WTC11 (cell line): ENCODE measurements around the gene SDHA. TPM values are rescaled to one million over a fixed set of nuclear protein-coding genes. Genes with fewer than 3 reads are reported as not detected.

Experiments used
- ATAC-seq: fragments of 200-7000 bp; cut with Tn5 transposase; 2 replicates; pipeline ENCODE4 v1.10.0; 2021; ENCODE audit warnings: mild to moderate bottlenecking, moderate library complexity
- CTCF ChIA-PET: fragments of 300-600 bp; sonication (Branson Sonifier 250); formaldehyde crosslinking; loops from one replicate; lab custom pipeline; 2021; ENCODE audit warnings: antibody characterized with exemption; lab: Charles Lee
- POLR2A ChIA-PET: fragments of 350-600 bp; sonication (Branson Sonifier 250); formaldehyde crosslinking; loops from one replicate; lab custom pipeline; 2021; ENCODE audit warnings: antibody characterized with exemption; lab: Charles Lee
- DNase-seq: peaks from one replicate; pipeline ENCODE4 v3.0.0; 2021; ENCODE audit warnings: low spot score
- H3K27ac Mint-ChIP-seq: 2 replicates; pipeline ENCODE4 v1.8.0; 2021; ENCODE audit warnings: mixed read lengths
- H3K27me3 Mint-ChIP-seq: 2 replicates; pipeline ENCODE4 v1.8.0; 2021; ENCODE audit warnings: low read depth, mild to moderate bottlenecking, moderate library complexity, mixed read lengths
- H3K36me3 Mint-ChIP-seq: 2 replicates; pipeline ENCODE4 v1.8.0; 2021; ENCODE audit warnings: mixed read lengths
- H3K4me1 Mint-ChIP-seq: 2 replicates; pipeline ENCODE4 v1.8.0; 2022; ENCODE audit warnings: mixed read lengths
- H3K4me3 Mint-ChIP-seq: 2 replicates; pipeline ENCODE4 v1.8.0; 2021; ENCODE audit warnings: mild to moderate bottlenecking, moderate library complexity, mixed read lengths
- H3K9me3 Mint-ChIP-seq: 2 replicates; pipeline ENCODE4 v1.8.0; 2021; ENCODE audit warnings: mixed read lengths
- CREM ChIP-seq: sonication (generic); formaldehyde crosslinking; IDR thresholded peaks from 2 replicates; pipeline ENCODE4 v1.8.1; 2022; ENCODE audit warnings: mild to moderate bottlenecking, missing genetic modification reagents, moderate library complexity
- ESRRA ChIP-seq: sonication (generic); formaldehyde crosslinking; IDR thresholded peaks from 2 replicates; pipeline ENCODE4 v1.8.1; 2022; ENCODE audit warnings: mild to moderate bottlenecking, missing genetic modification reagents, borderline replicate concordance
- HMGA2 ChIP-seq: fragments of 250-450 bp; sonication (Bioruptor Pico); IDR thresholded peaks from 2 replicates; pipeline ENCODE4 v1.4.0; 2021; ENCODE audit warnings: mild to moderate bottlenecking, moderate library complexity
- JUN ChIP-seq: sonication (generic); formaldehyde crosslinking; IDR thresholded peaks from 2 replicates; pipeline ENCODE4 v1.8.0; 2023; ENCODE audit warnings: mild to moderate bottlenecking, missing genetic modification reagents
- MXD4 ChIP-seq: fragments of 250-450 bp; sonication (Bioruptor Pico); IDR thresholded peaks from 2 replicates; pipeline ENCODE4 v1.8.0; 2021; ENCODE audit warnings: mild to moderate bottlenecking, moderate library complexity, borderline replicate concordance
- NFYB ChIP-seq: sonication (generic); formaldehyde crosslinking; conservative IDR thresholded peaks from 2 replicates; pipeline ENCODE4 v1.8.0; 2022; ENCODE audit warnings: low read depth, missing genetic modification reagents
- PRRX2 ChIP-seq: fragments of 250-450 bp; sonication (Bioruptor Pico); IDR thresholded peaks from 2 replicates; pipeline ENCODE4 v1.8.0; 2021; ENCODE audit warnings: mild to moderate bottlenecking
- TP53 ChIP-seq: sonication (generic); formaldehyde crosslinking; IDR thresholded peaks from 2 replicates; pipeline ENCODE4 v1.8.1; 2023; ENCODE audit warnings: mild to moderate bottlenecking, missing genetic modification reagents
- ZNF138 ChIP-seq: sonication (generic); formaldehyde crosslinking; conservative IDR thresholded peaks from 2 replicates; pipeline ENCODE4 v1.8.1; 2022; ENCODE audit warnings: mild to moderate bottlenecking, moderate library complexity, missing genetic modification reagents
- ZNF317 ChIP-seq: sonication (generic); formaldehyde crosslinking; IDR thresholded peaks from 2 replicates; pipeline ENCODE4 v1.8.1; 2023; ENCODE audit warnings: low read depth, mild to moderate bottlenecking, moderate library complexity, missing genetic modification reagents, borderline replicate concordance
- total RNA-seq: library from RNA; stranded (reverse); gene quantifications from 3 replicates; pipeline ENCODE4 v1.2.3, GENCODE V29; 2021
- TF ChIP-seq, protein P1 (sequence below): sonication (generic); formaldehyde crosslinking; IDR thresholded peaks from 2 replicates; pipeline ENCODE4 v1.8.0; 2022; ENCODE audit warnings: missing genetic modification reagents
- TF ChIP-seq, protein P2 (sequence below): sonication (generic); formaldehyde crosslinking; IDR thresholded peaks from 2 replicates; pipeline ENCODE4 v1.8.1; 2022; ENCODE audit warnings: low read depth, missing genetic modification reagents, borderline replicate concordance
- TF ChIP-seq, protein P3 (sequence below): fragments of 250-450 bp; sonication (Bioruptor Pico); IDR thresholded peaks from 2 replicates; pipeline ENCODE4 v2.1.2; 2022; ENCODE audit warnings: mild to moderate bottlenecking, moderate library complexity
- TF ChIP-seq, protein P4 (sequence below): sonication (generic); formaldehyde crosslinking; IDR thresholded peaks from 2 replicates; pipeline ENCODE4 v1.8.0; 2022; ENCODE audit warnings: mild to moderate bottlenecking, missing genetic modification reagents
- TF ChIP-seq, protein P5 (sequence below): sonication (generic); formaldehyde crosslinking; IDR thresholded peaks from 2 replicates; pipeline ENCODE4 v1.8.1; 2022; ENCODE audit warnings: low read depth, mild to moderate bottlenecking, moderate library complexity, missing genetic modification reagents, borderline replicate concordance
- TF ChIP-seq, protein P6 (sequence below): sonication (generic); formaldehyde crosslinking; IDR thresholded peaks from 2 replicates; pipeline ENCODE4 v1.8.1; 2022; ENCODE audit warnings: missing genetic modification reagents, borderline replicate concordance
- TF ChIP-seq, protein P7 (sequence below): sonication (generic); formaldehyde crosslinking; IDR thresholded peaks from 2 replicates; pipeline ENCODE4 v1.8.1; 2023; ENCODE audit warnings: mild to moderate bottlenecking, moderate library complexity, missing genetic modification reagents

SDHA gene
- total RNA-seq, 1 experiment from 2014 or later, result 145 TPM

DNA sequence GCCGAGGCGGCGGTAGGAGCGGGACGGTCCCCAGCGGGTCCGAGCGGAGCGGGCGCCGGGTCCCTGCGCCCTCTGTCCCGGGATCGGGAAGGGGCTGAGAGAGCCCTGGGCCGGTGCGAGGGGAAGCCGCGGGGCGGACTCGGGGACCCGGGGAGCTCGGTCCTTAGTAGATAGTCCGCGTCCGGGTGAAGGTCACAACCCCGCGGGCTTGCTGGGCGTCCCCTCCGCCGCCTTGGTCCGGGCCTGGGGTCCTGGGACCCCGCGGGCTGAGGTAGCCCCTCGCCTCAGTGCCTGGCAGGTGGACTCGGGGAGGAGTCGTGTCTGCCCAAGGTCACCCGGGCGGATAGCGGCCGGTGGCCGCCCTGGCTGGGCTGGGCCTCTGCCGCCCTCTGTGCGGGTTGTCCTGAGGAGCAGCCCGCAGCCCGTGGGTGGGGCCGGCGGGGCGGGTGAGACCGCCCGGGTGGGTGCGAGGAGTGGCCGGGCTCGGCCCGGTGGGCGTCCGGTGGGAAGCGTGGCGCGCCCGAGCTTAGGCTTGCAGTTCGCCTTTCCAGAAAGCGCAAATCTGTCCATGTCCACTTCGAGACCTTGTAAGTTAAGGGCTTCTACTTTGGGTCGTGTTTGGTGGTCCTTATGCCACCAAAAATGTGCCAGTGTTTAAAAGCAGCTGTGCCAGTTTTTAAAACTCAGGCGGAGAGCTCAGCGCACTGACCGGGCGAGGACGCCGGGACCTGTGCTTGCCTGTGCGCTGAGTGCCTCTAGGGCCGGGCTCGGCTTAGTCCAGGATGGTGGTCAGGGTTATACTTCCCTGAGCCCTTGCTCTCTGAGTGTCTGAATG, 554 bp downstream of the SDHA start:
- peak overlapping the region; percentile 93 for H3K4me3 Mint-ChIP-seq
- H3K27me3 Mint-ChIP-seq, result no peaks in the 10 kb centered on the region
- CTCF ChIA-PET, result interaction anchor here (0.6 to 3.1 kb wide), 16 partner anchors 9 to 396 kb away, joined by 3 to 47 read pairs (median 4); partner anchors contain the start of genes AHRR and PDCD6
- H3K36me3 Mint-ChIP-seq, result peaks cover 17% of the 10 kb centered on the region
- peak; percentile 42 for DNase-seq
- no peaks in the 10 kb centered on the region for H3K9me3 Mint-ChIP-seq
- peak; percentile 46 for ATAC-seq
- H3K4me1 Mint-ChIP-seq, result peaks cover 36% of the 10 kb centered on the region
- POLR2A ChIA-PET, result interaction anchor here (0.6 to 1.9 kb wide), 5 partner anchors 30 to 135 kb away, joined by 3 to 6 read pairs (median 5); partner anchors contain the start of gene PDCD6
- peak overlapping the region; percentile 87 for H3K27ac Mint-ChIP-seq
- TF ChIP-seq JUN (CRISPR knock-in tag), result 0 out of 2 replicates have a peak, but pooled peaks have one; percentile 17
- TF ChIP-seq, protein P1, sequence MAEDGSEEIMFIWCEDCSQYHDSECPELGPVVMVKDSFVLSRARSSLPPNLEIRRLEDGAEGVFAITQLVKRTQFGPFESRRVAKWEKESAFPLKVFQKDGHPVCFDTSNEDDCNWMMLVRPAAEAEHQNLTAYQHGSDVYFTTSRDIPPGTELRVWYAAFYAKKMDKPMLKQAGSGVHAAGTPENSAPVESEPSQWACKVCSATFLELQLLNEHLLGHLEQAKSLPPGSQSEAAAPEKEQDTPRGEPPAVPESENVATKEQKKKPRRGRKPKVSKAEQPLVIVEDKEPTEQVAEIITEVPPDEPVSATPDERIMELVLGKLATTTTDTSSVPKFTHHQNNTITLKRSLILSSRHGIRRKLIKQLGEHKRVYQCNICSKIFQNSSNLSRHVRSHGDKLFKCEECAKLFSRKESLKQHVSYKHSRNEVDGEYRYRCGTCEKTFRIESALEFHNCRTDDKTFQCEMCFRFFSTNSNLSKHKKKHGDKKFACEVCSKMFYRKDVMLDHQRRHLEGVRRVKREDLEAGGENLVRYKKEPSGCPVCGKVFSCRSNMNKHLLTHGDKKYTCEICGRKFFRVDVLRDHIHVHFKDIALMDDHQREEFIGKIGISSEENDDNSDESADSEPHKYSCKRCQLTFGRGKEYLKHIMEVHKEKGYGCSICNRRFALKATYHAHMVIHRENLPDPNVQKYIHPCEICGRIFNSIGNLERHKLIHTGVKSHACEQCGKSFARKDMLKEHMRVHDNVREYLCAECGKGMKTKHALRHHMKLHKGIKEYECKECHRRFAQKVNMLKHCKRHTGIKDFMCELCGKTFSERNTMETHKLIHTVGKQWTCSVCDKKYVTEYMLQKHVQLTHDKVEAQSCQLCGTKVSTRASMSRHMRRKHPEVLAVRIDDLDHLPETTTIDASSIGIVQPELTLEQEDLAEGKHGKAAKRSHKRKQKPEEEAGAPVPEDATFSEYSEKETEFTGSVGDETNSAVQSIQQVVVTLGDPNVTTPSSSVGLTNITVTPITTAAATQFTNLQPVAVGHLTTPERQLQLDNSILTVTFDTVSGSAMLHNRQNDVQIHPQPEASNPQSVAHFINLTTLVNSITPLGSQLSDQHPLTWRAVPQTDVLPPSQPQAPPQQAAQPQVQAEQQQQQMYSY, result no peak
- TF ChIP-seq, protein P2, sequence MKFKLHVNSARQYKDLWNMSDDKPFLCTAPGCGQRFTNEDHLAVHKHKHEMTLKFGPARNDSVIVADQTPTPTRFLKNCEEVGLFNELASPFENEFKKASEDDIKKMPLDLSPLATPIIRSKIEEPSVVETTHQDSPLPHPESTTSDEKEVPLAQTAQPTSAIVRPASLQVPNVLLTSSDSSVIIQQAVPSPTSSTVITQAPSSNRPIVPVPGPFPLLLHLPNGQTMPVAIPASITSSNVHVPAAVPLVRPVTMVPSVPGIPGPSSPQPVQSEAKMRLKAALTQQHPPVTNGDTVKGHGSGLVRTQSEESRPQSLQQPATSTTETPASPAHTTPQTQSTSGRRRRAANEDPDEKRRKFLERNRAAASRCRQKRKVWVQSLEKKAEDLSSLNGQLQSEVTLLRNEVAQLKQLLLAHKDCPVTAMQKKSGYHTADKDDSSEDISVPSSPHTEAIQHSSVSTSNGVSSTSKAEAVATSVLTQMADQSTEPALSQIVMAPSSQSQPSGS, result no peak
- TF ChIP-seq, protein P3, sequence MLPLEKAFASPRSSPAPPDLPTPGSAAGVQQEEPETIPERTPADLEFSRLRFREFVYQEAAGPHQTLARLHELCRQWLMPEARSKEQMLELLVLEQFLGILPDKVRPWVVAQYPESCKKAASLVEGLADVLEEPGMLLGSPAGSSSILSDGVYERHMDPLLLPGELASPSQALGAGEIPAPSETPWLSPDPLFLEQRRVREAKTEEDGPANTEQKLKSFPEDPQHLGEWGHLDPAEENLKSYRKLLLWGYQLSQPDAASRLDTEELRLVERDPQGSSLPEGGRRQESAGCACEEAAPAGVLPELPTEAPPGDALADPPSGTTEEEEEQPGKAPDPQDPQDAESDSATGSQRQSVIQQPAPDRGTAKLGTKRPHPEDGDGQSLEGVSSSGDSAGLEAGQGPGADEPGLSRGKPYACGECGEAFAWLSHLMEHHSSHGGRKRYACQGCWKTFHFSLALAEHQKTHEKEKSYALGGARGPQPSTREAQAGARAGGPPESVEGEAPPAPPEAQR (CRISPR knock-in tag), result no peak
- no peak for TF ChIP-seq TP53 (CRISPR knock-in tag)
- TF ChIP-seq ZNF317, result no peak; the same call in 1 of the 2 replicates
- TF ChIP-seq MXD4, result no peak
- TF ChIP-seq HMGA2 (CRISPR knock-in tag), result no peak
- no peak for TF ChIP-seq ZNF138 (CRISPR knock-in tag)
- TF ChIP-seq, protein P4, sequence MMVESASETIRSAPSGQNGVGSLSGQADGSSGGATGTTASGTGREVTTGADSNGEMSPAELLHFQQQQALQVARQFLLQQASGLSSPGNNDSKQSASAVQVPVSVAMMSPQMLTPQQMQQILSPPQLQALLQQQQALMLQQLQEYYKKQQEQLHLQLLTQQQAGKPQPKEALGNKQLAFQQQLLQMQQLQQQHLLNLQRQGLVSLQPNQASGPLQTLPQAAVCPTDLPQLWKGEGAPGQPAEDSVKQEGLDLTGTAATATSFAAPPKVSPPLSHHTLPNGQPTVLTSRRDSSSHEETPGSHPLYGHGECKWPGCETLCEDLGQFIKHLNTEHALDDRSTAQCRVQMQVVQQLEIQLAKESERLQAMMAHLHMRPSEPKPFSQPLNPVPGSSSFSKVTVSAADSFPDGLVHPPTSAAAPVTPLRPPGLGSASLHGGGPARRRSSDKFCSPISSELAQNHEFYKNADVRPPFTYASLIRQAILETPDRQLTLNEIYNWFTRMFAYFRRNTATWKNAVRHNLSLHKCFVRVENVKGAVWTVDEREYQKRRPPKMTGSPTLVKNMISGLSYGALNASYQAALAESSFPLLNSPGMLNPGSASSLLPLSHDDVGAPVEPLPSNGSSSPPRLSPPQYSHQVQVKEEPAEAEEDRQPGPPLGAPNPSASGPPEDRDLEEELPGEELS (CRISPR knock-in tag), result no peak; the same call in 1 of the 2 replicates
- TF ChIP-seq, protein P5, sequence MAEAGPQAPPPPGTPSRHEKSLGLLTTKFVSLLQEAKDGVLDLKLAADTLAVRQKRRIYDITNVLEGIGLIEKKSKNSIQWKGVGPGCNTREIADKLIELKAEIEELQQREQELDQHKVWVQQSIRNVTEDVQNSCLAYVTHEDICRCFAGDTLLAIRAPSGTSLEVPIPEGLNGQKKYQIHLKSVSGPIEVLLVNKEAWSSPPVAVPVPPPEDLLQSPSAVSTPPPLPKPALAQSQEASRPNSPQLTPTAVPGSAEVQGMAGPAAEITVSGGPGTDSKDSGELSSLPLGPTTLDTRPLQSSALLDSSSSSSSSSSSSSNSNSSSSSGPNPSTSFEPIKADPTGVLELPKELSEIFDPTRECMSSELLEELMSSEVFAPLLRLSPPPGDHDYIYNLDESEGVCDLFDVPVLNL (CRISPR knock-in tag), result 0 out of 2 replicates have a peak, but pooled peaks have one; percentile 2
- peak; percentile 51; the same call in 1 of the 2 replicates for TF ChIP-seq ESRRA (CRISPR knock-in tag)
- 0 out of 2 replicates have a peak, but pooled peaks have one; percentile 5 for TF ChIP-seq NFYB (CRISPR knock-in tag)
- no peak for TF ChIP-seq PRRX2 (CRISPR knock-in tag)
- TF ChIP-seq, protein P6, sequence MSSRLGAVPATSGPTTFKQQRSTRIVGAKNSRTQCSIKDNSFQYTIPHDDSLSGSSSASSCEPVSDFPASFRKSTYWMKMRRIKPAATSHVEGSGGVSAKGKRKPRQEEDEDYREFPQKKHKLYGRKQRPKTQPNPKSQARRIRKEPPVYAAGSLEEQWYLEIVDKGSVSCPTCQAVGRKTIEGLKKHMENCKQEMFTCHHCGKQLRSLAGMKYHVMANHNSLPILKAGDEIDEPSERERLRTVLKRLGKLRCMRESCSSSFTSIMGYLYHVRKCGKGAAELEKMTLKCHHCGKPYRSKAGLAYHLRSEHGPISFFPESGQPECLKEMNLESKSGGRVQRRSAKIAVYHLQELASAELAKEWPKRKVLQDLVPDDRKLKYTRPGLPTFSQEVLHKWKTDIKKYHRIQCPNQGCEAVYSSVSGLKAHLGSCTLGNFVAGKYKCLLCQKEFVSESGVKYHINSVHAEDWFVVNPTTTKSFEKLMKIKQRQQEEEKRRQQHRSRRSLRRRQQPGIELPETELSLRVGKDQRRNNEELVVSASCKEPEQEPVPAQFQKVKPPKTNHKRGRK (CRISPR knock-in tag), result no peak
- TF ChIP-seq, protein P7, sequence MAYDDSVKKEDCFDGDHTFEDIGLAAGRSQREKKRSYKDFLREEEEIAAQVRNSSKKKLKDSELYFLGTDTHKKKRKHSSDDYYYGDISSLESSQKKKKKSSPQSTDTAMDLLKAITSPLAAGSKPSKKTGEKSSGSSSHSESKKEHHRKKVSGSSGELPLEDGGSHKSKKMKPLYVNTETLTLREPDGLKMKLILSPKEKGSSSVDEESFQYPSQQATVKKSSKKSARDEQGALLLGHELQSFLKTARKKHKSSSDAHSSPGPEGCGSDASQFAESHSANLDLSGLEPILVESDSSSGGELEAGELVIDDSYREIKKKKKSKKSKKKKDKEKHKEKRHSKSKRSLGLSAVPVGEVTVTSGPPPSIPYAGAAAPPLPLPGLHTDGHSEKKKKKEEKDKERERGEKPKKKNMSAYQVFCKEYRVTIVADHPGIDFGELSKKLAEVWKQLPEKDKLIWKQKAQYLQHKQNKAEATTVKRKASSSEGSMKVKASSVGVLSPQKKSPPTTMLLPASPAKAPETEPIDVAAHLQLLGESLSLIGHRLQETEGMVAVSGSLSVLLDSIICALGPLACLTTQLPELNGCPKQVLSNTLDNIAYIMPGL (CRISPR knock-in tag), result peak; percentile 38; the same call in 1 of the 2 replicates
- TF ChIP-seq CREM (CRISPR knock-in tag), result 0 out of 2 replicates have a peak, but pooled peaks have one; percentile 14
